Keratinocyte (primary cell): ENCODE measurements around the gene SERPINB1.

Experiments
- EZH2 ChIP-seq: IDR thresholded peaks from one replicate; pipeline ENCODE4 v1.6.1; 2012; ENCODE audit warnings: inconsistent platforms, mild to moderate bottlenecking, low read length, moderate library complexity
- TF ChIP-seq, protein P1 (sequence below), 3 experiments: IDR thresholded peaks in 1 of 3; conservative IDR thresholded peaks in 1 of 3; optimal IDR thresholded peaks in 1 of 3; 2 replicates in 2 of 3; 3 replicates in 1 of 3; pipeline versions ENCODE3 to v1.5.1; 2011; ENCODE audit warnings: low read length in 3 of 3, mild to moderate bottlenecking in 3 of 3, moderate library complexity in 2 of 3, control low read depth in 1 of 3, inconsistent platforms in 1 of 3; ENCODE audit not compliant: insufficient read depth in 2 of 3; ENCODE audit errors: extremely low read depth in 1 of 3

DNA sequence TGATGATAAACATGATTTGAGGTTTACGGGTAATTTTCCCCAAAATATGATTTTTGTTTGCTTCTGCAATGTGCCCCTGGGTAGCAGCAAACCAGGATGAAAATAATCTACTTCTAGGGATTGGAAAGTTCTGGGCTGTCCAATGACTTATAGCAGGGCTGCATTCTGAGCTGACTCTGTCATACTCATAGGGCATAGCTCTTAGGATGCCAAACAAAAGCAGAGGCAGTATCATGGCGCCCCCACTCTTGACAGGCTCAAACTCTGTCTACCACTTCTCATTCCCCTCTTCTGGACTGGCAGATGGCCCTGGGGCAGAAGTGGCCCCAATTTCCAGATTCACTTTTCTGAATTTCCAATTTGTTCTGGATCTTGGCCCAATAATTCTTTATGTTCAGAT, 10.3 kb downstream of the SERPINB1 start:
- TF ChIP-seq, protein P1, sequence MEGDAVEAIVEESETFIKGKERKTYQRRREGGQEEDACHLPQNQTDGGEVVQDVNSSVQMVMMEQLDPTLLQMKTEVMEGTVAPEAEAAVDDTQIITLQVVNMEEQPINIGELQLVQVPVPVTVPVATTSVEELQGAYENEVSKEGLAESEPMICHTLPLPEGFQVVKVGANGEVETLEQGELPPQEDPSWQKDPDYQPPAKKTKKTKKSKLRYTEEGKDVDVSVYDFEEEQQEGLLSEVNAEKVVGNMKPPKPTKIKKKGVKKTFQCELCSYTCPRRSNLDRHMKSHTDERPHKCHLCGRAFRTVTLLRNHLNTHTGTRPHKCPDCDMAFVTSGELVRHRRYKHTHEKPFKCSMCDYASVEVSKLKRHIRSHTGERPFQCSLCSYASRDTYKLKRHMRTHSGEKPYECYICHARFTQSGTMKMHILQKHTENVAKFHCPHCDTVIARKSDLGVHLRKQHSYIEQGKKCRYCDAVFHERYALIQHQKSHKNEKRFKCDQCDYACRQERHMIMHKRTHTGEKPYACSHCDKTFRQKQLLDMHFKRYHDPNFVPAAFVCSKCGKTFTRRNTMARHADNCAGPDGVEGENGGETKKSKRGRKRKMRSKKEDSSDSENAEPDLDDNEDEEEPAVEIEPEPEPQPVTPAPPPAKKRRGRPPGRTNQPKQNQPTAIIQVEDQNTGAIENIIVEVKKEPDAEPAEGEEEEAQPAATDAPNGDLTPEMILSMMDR (optimal IDR thresholded peaks at IDR 0.05 in 1 of 3, IDR thresholded peaks at IDR 0.05 in 1 of 3, conservative IDR thresholded peaks at IDR 0.05 in 1 of 3; ENCODE audit: extremely low read depth in 1 of 3, insufficient read depth in 2 of 3, low read length in 3 of 3): peak in 1 of 3 experiments; percentile 29
- TF ChIP-seq EZH2: no peak
